DND-41 (cell line): ENCODE measurements around the gene PLG.
"Not testable (repeated sequence)": the region's sequence is repeated elsewhere in the genome, so short reads cannot be mapped to it uniquely, and the experiment has no call there.

ENCODE experiments used
- ATAC-seq: fragments of 200-7000 bp; cut with Tn5 transposase; 3 replicates; pipeline ENCODE4 v1.9.1; 2021; ENCODE audit warnings: low read depth; ENCODE audit not compliant: insufficient read depth
- DNase-seq: peaks from one replicate; pipeline ENCODE4 v3.0.0-alpha.2; 2020
- H2AFZ ChIP-seq: 2 replicates; pipeline ENCODE4 v1.6.0; 2012; ENCODE audit warnings: low read depth, low read length
- H3K27ac ChIP-seq: 2 replicates; pipeline ENCODE4 v1.5.1; 2012; ENCODE audit warnings: low read length, inconsistent platforms
- H3K27me3 ChIP-seq: fragments of 200-600 bp; sonication (generic); 2 replicates; pipeline ENCODE4 v1.6.0; 2012; ENCODE audit warnings: low read length, mild to moderate bottlenecking, inconsistent platforms; ENCODE audit not compliant: insufficient read depth, poor library complexity
- H3K36me3 ChIP-seq: 2 replicates; pipeline ENCODE4 v1.5.1; 2012; ENCODE audit warnings: low read length, inconsistent platforms; ENCODE audit not compliant: insufficient read depth
- H3K4me1 ChIP-seq: 2 replicates; pipeline ENCODE4 v1.5.1; 2012; ENCODE audit warnings: mild to moderate bottlenecking, low read length; ENCODE audit not compliant: insufficient read depth
- H3K4me2 ChIP-seq: 2 replicates; pipeline ENCODE4 v1.6.0; 2012; ENCODE audit warnings: mild to moderate bottlenecking, moderate library complexity, low read length, inconsistent platforms; ENCODE audit not compliant: insufficient read depth
- H3K4me3 ChIP-seq, 2 experiments: fragments of 200-600 bp in 1 of 2; shearing (Covaris generic) in 1 of 2; 2 replicates each; pipeline ENCODE4 v1.5.1; 2012 to 2016; ENCODE audit warnings: inconsistent platforms in 2 of 2, low read length in 2 of 2, mild to moderate bottlenecking in 2 of 2, low read depth in 1 of 2, moderate library complexity in 1 of 2
- H3K79me2 ChIP-seq: 2 replicates; pipeline ENCODE4 v1.6.0; 2012; ENCODE audit warnings: low read length, inconsistent platforms; ENCODE audit not compliant: insufficient read depth
- H3K9ac ChIP-seq: 2 replicates; pipeline ENCODE4 v1.6.0; 2012; ENCODE audit warnings: low read depth, mild to moderate bottlenecking, inconsistent platforms, low read length, moderate library complexity
- H3K9me3 ChIP-seq: 2 replicates; pipeline ENCODE4 v1.5.1; 2012; ENCODE audit warnings: low read length, moderate library complexity, mild to moderate bottlenecking, inconsistent platforms; ENCODE audit not compliant: insufficient read depth, severe bottlenecking
- H4K20me1 ChIP-seq: 2 replicates; pipeline ENCODE4 v1.6.0; 2012; ENCODE audit warnings: low read length; ENCODE audit not compliant: insufficient read depth
- EZH2 ChIP-seq: IDR thresholded peaks from 3 replicates; pipeline ENCODE4 v1.6.1; 2012; ENCODE audit warnings: borderline replicate concordance, low read depth, mild to moderate bottlenecking, moderate library complexity, low read length, inconsistent platforms; ENCODE audit not compliant: severe bottlenecking
- TF ChIP-seq, protein P1 (sequence below): IDR thresholded peaks from 2 replicates; pipeline ENCODE4 v1.5.1; 2012; ENCODE audit warnings: borderline replicate concordance, low read length, moderate library complexity, mild to moderate bottlenecking; ENCODE audit not compliant: poor library complexity, severe bottlenecking; ENCODE audit errors: extremely low read depth

Gene PLG

GRCh38 chr6:160795721-160796120 lies 93.7 kb downstream of the PLG start:
- H3K4me2 ChIP-seq = no peak overlapping the region
- no peaks in the 10 kb centered on the region for H3K27me3 ChIP-seq
- no peaks in the 10 kb centered on the region for H3K36me3 ChIP-seq
- no peaks in the 10 kb centered on the region for H4K20me1 ChIP-seq
- TF ChIP-seq, protein P1, sequence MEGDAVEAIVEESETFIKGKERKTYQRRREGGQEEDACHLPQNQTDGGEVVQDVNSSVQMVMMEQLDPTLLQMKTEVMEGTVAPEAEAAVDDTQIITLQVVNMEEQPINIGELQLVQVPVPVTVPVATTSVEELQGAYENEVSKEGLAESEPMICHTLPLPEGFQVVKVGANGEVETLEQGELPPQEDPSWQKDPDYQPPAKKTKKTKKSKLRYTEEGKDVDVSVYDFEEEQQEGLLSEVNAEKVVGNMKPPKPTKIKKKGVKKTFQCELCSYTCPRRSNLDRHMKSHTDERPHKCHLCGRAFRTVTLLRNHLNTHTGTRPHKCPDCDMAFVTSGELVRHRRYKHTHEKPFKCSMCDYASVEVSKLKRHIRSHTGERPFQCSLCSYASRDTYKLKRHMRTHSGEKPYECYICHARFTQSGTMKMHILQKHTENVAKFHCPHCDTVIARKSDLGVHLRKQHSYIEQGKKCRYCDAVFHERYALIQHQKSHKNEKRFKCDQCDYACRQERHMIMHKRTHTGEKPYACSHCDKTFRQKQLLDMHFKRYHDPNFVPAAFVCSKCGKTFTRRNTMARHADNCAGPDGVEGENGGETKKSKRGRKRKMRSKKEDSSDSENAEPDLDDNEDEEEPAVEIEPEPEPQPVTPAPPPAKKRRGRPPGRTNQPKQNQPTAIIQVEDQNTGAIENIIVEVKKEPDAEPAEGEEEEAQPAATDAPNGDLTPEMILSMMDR = no peak
- TF ChIP-seq EZH2 = no peak
- no peaks in the 10 kb centered on the region for H3K4me1 ChIP-seq
- no peak overlapping the region for H3K9ac ChIP-seq
- no peak overlapping the region for H3K4me3 ChIP-seq
- DNase-seq = no peak
- H3K9me3 ChIP-seq = peaks cover 6% of the 10 kb centered on the region
- no peak for ATAC-seq
- no peaks in the 10 kb centered on the region for H3K79me2 ChIP-seq
- H2AFZ ChIP-seq = no peak overlapping the region
- H3K27ac ChIP-seq = no peak overlapping the region

- no peaks in the 10 kb centered on the region for H3K79me2 ChIP-seq
- no peak overlapping the region for H3K9ac ChIP-seq
- TF ChIP-seq, protein P1 = no peak
- no peak for TF ChIP-seq EZH2
- no peak overlapping the region for H3K27ac ChIP-seq
- H3K9me3 ChIP-seq = peaks cover 6% of the 10 kb centered on the region
- no peak for ATAC-seq
- no peak for DNase-seq
- no peaks in the 10 kb centered on the region for H3K27me3 ChIP-seq
- no peak overlapping the region for H3K4me2 ChIP-seq
- H4K20me1 ChIP-seq = no peaks in the 10 kb centered on the region
- H2AFZ ChIP-seq = no peak overlapping the region
- H3K4me1 ChIP-seq = no peaks in the 10 kb centered on the region
- H3K4me3 ChIP-seq = no peak overlapping the region
- H3K36me3 ChIP-seq = no peaks in the 10 kb centered on the region
Measured at GRCh38 chr6:160798625-160799024, 96.6 kb downstream of the PLG start.

GRCh38 chr6:160799801-160800506 lies 97.9 kb downstream of the PLG start:
- Histone ChIP-seq H3K27me3 (no peaks in the 10 kb centered on the region), H4K20me1 (no peaks in the 10 kb centered on the region), H3K27ac (no peak overlapping the region), H3K4me3 (no peak overlapping the region), H3K9ac (no peak overlapping the region), H3K9me3 (peaks cover 6% of the 10 kb centered on the region), H3K36me3 (no peaks in the 10 kb centered on the region), H3K4me1 (no peaks in the 10 kb centered on the region), H2AFZ (no peak overlapping the region), H3K79me2 (no peaks in the 10 kb centered on the region), H3K4me2 (no peak overlapping the region)
- no peak for TF ChIP-seq EZH2
- TF ChIP-seq, protein P1 = no peak
- ATAC-seq (no peak), DNase-seq (no peak)

DNA sequence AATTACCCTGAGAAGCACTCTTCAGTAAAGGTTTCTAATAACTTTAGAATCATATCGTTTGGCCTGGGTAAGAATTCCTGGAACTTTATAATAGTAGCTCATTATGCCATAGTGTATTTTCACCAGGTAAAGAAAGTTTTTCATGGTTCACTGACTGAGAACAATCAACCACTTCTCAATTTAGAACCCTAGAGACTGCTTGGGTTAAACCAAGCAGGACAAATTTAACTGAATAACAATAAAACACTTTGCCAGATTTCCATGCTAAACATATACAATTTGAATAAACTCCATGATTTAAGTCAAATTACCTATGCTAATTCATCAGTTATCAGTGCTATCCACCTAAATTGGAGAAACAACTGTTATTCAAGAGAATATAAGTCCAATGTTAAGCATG lies 99.4 kb downstream of the PLG start:
- no peak for ATAC-seq

DNA sequence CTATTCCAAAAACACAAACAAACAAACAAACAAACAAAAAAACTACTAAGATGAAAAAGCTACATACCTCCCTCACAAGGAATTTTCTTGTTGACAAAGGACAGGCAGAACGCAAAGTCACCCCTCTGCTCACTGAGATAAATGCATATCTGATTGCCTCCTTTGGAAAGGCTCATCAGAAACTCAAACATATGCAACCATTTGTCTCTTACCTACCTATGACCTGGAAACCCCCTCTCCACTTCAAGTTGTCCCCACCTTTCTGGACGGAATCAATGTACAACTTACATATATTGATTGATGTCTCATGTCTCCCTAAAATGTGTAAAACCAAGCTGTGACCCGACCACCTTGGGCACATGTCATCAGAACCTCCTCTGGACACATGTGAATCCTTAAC lies 100.0 kb downstream of the PLG start:
- not testable (repeated sequence) for DNase-seq, ATAC-seq, H3K36me3 ChIP-seq, H3K79me2 ChIP-seq, H3K9me3 ChIP-seq, H2AFZ ChIP-seq, H3K4me3 ChIP-seq, H3K27ac ChIP-seq, H3K27me3 ChIP-seq, H3K4me1 ChIP-seq, H3K9ac ChIP-seq, H3K4me2 ChIP-seq, H4K20me1 ChIP-seq

More for the DNA sequence above, 99.4 kb downstream of the PLG start:
- Histone ChIP-seq H3K79me2 (no peaks in the 10 kb centered on the region), H3K4me3 (no peak overlapping the region), H3K27me3 (no peaks in the 10 kb centered on the region), H3K4me2 (no peak overlapping the region), H3K27ac (no peak overlapping the region), H3K4me1 (no peaks in the 10 kb centered on the region), H3K36me3 (no peaks in the 10 kb centered on the region), H3K9ac (no peak overlapping the region), H2AFZ (no peak overlapping the region), H3K9me3 (peaks cover 6% of the 10 kb centered on the region), H4K20me1 (no peaks in the 10 kb centered on the region)
- DNase-seq = no peak
- no peak for TF ChIP-seq EZH2
- TF ChIP-seq, protein P1 = no peak
